IMR-90 (cell line): Measurements from ENCODE around the gene POLR3GL. TPM values are rescaled to one million over a fixed set of nuclear protein-coding genes. Genes with fewer than 3 reads are reported as not detected.

Experiments used
- ATAC-seq: fragments of 200-7000 bp; cut with Tn5 transposase; 2 replicates; pipeline ENCODE4 v1.9.1; 2020; ENCODE audit warnings: low read depth, mild to moderate bottlenecking, moderate library complexity
- BruUV-seq: library from RNA; stranded (reverse); fragments of 400-500 nt; replicated peaks from 2 replicates; lab custom pipeline; 2021; lab: Mats Ljungman, UMichigan
- CTCF ChIA-PET: fragments of 300-600 bp; formaldehyde crosslinking; extraction: SDS; loops from one replicate; lab custom pipeline; 2021; ENCODE audit warnings: antibody characterized with exemption; lab: Yijun Ruan, JAX
- POLR2A ChIA-PET: fragments of 300-600 bp; sonication (Branson Sonifier 250); formaldehyde crosslinking; loops from one replicate; lab custom pipeline; 2022; ENCODE audit warnings: antibody characterized with exemption; ENCODE audit not compliant: unreplicated experiment; lab: Charles Lee
- DNase-seq: peaks from one replicate; pipeline ENCODE4 v3.0.0; 2013
- H2AFZ ChIP-seq: replicated peaks from 2 replicates; pipeline ENCODE3; 2013; ENCODE audit warnings: low read length, mild to moderate bottlenecking; ENCODE audit not compliant: poor library complexity
- H2AK5ac ChIP-seq: 2 replicates; pipeline ENCODE4 v1.6.1; 2013; ENCODE audit warnings: low read depth, low read length, inconsistent platforms
- H2AK9ac ChIP-seq: replicated peaks from 2 replicates; pipeline ENCODE3; 2013; ENCODE audit warnings: mild to moderate bottlenecking, low read depth, low read length, moderate library complexity; ENCODE audit not compliant: poor library complexity
- H2BK120ac ChIP-seq: 2 replicates; pipeline ENCODE4 v1.6.1; 2013; ENCODE audit warnings: low read depth, low read length, inconsistent platforms
- H2BK15ac ChIP-seq: 3 replicates; pipeline ENCODE4 v1.6.1; 2013; ENCODE audit warnings: low read depth, low read length, inconsistent platforms
- H2BK20ac ChIP-seq: 2 replicates; pipeline ENCODE4 v1.6.1; 2013; ENCODE audit warnings: low read depth, mild to moderate bottlenecking, inconsistent platforms, low read length, moderate library complexity
- H2BK5ac ChIP-seq: 2 replicates; pipeline ENCODE4 v1.6.1; 2013; ENCODE audit warnings: mild to moderate bottlenecking, low read depth, low read length, inconsistent platforms; ENCODE audit not compliant: poor library complexity, severe bottlenecking
- H3K14ac ChIP-seq: replicated peaks from 2 replicates; pipeline ENCODE4 v1.6.1; 2013; ENCODE audit warnings: low read depth, low read length, inconsistent platforms
- H3K18ac ChIP-seq: 2 replicates; pipeline ENCODE4 v1.6.1; 2013; ENCODE audit warnings: low read depth, low read length, control low read depth
- H3K23ac ChIP-seq: 2 replicates; pipeline ENCODE4 v1.6.1; 2013; ENCODE audit warnings: low read depth, low read length, inconsistent platforms
- H3K27ac ChIP-seq: 2 replicates; pipeline ENCODE4 v1.5.1; 2013; ENCODE audit warnings: mild to moderate bottlenecking, control low read depth, low read length; ENCODE audit not compliant: insufficient read depth
- H3K27me3 ChIP-seq: 2 replicates; pipeline ENCODE4 v1.6.1; 2013; ENCODE audit warnings: low read length; ENCODE audit not compliant: control insufficient read depth, insufficient read depth
- H3K36me3 ChIP-seq: 2 replicates; pipeline ENCODE4 v1.6.1; 2013; ENCODE audit warnings: low read length, mixed read lengths; ENCODE audit not compliant: control insufficient read depth, insufficient read depth
- H3K4ac ChIP-seq: 2 replicates; pipeline ENCODE4 v1.6.1; 2013; ENCODE audit warnings: low read depth, low read length, inconsistent platforms
- H3K4me1 ChIP-seq: 2 replicates; pipeline ENCODE4 v1.6.1; 2013; ENCODE audit warnings: low read length, mixed read lengths; ENCODE audit not compliant: control insufficient read depth, insufficient read depth
- H3K4me2 ChIP-seq: 2 replicates; pipeline ENCODE4 v1.6.1; 2013; ENCODE audit warnings: low read depth, mild to moderate bottlenecking, control low read depth, low read length, moderate library complexity
- H3K4me3 ChIP-seq: 2 replicates; pipeline ENCODE4 v1.5.1; 2013; ENCODE audit warnings: low read depth, mild to moderate bottlenecking, control low read depth, low read length, moderate library complexity; ENCODE audit not compliant: insufficient read depth
- H3K56ac ChIP-seq: 2 replicates; pipeline ENCODE4 v1.6.1; 2013; ENCODE audit warnings: low read length, inconsistent platforms; ENCODE audit not compliant: insufficient read depth; ENCODE audit errors: extremely low read depth
- H3K79me1 ChIP-seq, 2 experiments: 2 replicates each; pipeline ENCODE4 v1.6.1; 2013; ENCODE audit warnings: low read length in 2 of 2, inconsistent platforms in 1 of 2, low read depth in 1 of 2
- H3K9ac ChIP-seq: 2 replicates; pipeline ENCODE4 v1.6.1; 2013; ENCODE audit warnings: low read depth, low read length, control low read depth
- H3K9me1 ChIP-seq: 2 replicates; pipeline ENCODE4 v1.6.1; 2013; ENCODE audit warnings: low read length, inconsistent platforms; ENCODE audit not compliant: insufficient read depth
- H3K9me3 ChIP-seq: 2 replicates; pipeline ENCODE4 v1.6.1; 2013; ENCODE audit warnings: low read length; ENCODE audit not compliant: control insufficient read depth, insufficient read depth
- H4K20me1 ChIP-seq: 2 replicates; pipeline ENCODE4 v1.6.1; 2013; ENCODE audit warnings: low read length, inconsistent platforms; ENCODE audit not compliant: insufficient read depth
- H4K5ac ChIP-seq: 2 replicates; pipeline ENCODE4 v1.6.1; 2013; ENCODE audit warnings: mild to moderate bottlenecking, low read depth, low read length, control low read depth
- H4K8ac ChIP-seq, 2 experiments: 2 replicates each; pipeline ENCODE4 v1.6.1; 2013; ENCODE audit warnings: low read depth in 2 of 2, low read length in 2 of 2, control low read depth in 1 of 2, inconsistent platforms in 1 of 2
- H4K91ac ChIP-seq: 2 replicates; pipeline ENCODE4 v1.6.1; 2013; ENCODE audit warnings: low read depth, low read length, inconsistent platforms; ENCODE audit not compliant: insufficient read depth
- BHLHE40 ChIP-seq: fragments of 150-350 bp; IDR thresholded peaks from 2 replicates; pipeline ENCODE4 v1.6.1; 2016; ENCODE audit warnings: mild to moderate bottlenecking, low read depth, low read length
- CEBPB ChIP-seq: IDR thresholded peaks from 2 replicates; pipeline ENCODE4 v1.6.1; 2012; ENCODE audit warnings: low read depth, low read length, improper control_type of control experiment
- FOS ChIP-seq: fragments of 150-350 bp; IDR thresholded peaks from 2 replicates; pipeline ENCODE4 v1.6.1; 2016; ENCODE audit warnings: low read depth, low read length
- MAFK ChIP-seq: IDR thresholded peaks from 2 replicates; pipeline ENCODE4 v1.6.1; 2012; ENCODE audit warnings: low read depth, low read length, improper control_type of control experiment
- MAZ ChIP-seq: IDR thresholded peaks from 2 replicates; pipeline ENCODE4 v1.6.1; 2012; ENCODE audit warnings: low read depth, mild to moderate bottlenecking, low read length, improper control_type of control experiment, moderate library complexity, borderline replicate concordance
- MXI1 ChIP-seq: IDR thresholded peaks from 2 replicates; pipeline ENCODE4 v1.6.1; 2012; ENCODE audit warnings: low read depth, mild to moderate bottlenecking, low read length, moderate library complexity, borderline replicate concordance
- POLR2A ChIP-seq: IDR thresholded peaks from 2 replicates; pipeline ENCODE4 v1.6.1; 2012; ENCODE audit warnings: mild to moderate bottlenecking, low read depth, low read length
- RAD21 ChIP-seq: IDR thresholded peaks from 2 replicates; pipeline ENCODE4 v1.6.1; 2012; ENCODE audit warnings: low read length, improper control_type of control experiment
- RCOR1 ChIP-seq: IDR thresholded peaks from 2 replicates; pipeline ENCODE4 v1.6.1; 2012; ENCODE audit warnings: mild to moderate bottlenecking, low read length, improper control_type of control experiment; ENCODE audit not compliant: insufficient replicate concordance
- SMC3 ChIP-seq: fragments of 150-350 bp; IDR thresholded peaks from 2 replicates; pipeline ENCODE4 v1.6.1; 2016; ENCODE audit warnings: low read depth, mild to moderate bottlenecking, antibody characterized with exemption, low read length, moderate library complexity
- dilution Hi-C: fragments of 300-500 bp; cut with HindIII; formaldehyde crosslinking; loops from one replicate; pipeline ENCODE4 v1.14.3; 2018; ENCODE audit warnings: low sequenced_read_pairs; ENCODE audit not compliant: unreplicated experiment
- in situ Hi-C: fragments of 300-500 bp; cut with MboI; formaldehyde crosslinking; loops from 3 replicates; pipeline ENCODE4 v1.14.3; 2019; ENCODE audit warnings: low sequenced_read_pairs, inconsistent platforms, mixed read lengths
- intact Hi-C: fragments of 100-400 bp; cut with micrococcal nuclease; formaldehyde crosslinking; loops from 2 replicates; pipeline ENCODE4 v1.10.0; 2022
- polyA plus RNA-seq, 3 experiments: library from polyadenylated mRNA; depleted of rRNA; stranded (reverse); fragments of >200 nt; gene quantifications; 2 replicates each; pipeline ENCODE4 v1.2.3, GENCODE V29; 2012; ENCODE audit warnings: low replicate concordance in 1 of 3
- total RNA-seq: library from RNA; depleted of rRNA; stranded (reverse); fragments of >200 nt; gene quantifications from 2 replicates; pipeline ENCODE4 v1.2.3, GENCODE V29; 2012

Gene POLR3GL
- total and polyA plus RNA-seq, 2 of the 4 experiments (the other 2 are of a cell fraction), result 7.9 to 16.3 TPM

DNA sequence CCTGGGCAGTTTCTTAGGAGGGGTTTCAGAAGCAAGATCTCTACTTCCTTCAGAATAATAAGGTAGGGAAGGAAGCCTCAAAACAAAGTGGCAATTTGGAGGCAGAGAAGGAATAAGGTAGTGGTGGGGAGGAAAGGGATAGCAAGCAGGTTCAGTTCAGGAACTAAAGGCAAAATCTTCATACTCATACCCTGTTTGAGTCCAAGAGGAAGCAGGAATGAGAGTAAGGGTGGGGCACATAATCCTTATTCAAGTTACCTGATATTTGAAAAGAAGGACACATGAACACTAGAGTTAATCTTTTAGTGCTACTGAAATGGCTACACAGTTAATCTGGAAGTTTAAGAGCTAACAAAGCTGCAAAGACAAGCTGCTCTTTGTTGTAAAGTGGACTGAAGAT, 28.8 kb upstream of the POLR3GL start:
- H4K8ac ChIP-seq, result no peak overlapping the region
- 0 out of 2 replicates have a peak, but pooled peaks cover 2% of the 10 kb centered on the region for H3K4me1 ChIP-seq
- POLR2A ChIA-PET, result no interaction called here
- in situ Hi-C loops (no loop called here), intact Hi-C loops (no loop called here), dilution Hi-C loops (no loop called here)
- H3K4me2 ChIP-seq, result no peak overlapping the region
- H2AK5ac ChIP-seq, result no peak overlapping the region
- no peak overlapping the region for H2AFZ ChIP-seq
- H3K4me3 ChIP-seq, result no peak overlapping the region
- no peaks in the 10 kb centered on the region for H3K9me1 ChIP-seq
- H4K5ac ChIP-seq, result no peak overlapping the region
- no peak overlapping the region for H2AK9ac ChIP-seq
- CTCF ChIA-PET, result interaction anchor here (1.2 to 1.4 kb wide), 2 partner anchors 28 to 72 kb away, joined by 3 read pairs; partner anchors contain the start of gene ANKRD34A
- peaks cover 0 to 8% of the 10 kb centered on the region in 2 experiments; a peak in 3 of 4 replicates for H3K79me1 ChIP-seq
- no peak overlapping the region for H2BK15ac ChIP-seq
- no peak overlapping the region for H3K27ac ChIP-seq
- no peak overlapping the region for H3K9ac ChIP-seq
- no peak overlapping the region for H2BK120ac ChIP-seq
- H3K23ac ChIP-seq, result no peak overlapping the region
- no peak for TF ChIP-seq MXI1
- no peak for TF ChIP-seq FOS
- TF ChIP-seq RCOR1, result no peak
- no peak for TF ChIP-seq SMC3
- no peak for TF ChIP-seq MAZ
- TF ChIP-seq CEBPB, result no peak
- no peak for TF ChIP-seq RAD21
- no peak for TF ChIP-seq MAFK
- TF ChIP-seq BHLHE40, result no peak
- no peak for TF ChIP-seq POLR2A
- H3K18ac ChIP-seq, result no peak overlapping the region
- H3K14ac ChIP-seq, result no peak overlapping the region
- H3K27me3 ChIP-seq, result no peaks in the 10 kb centered on the region
- H3K4ac ChIP-seq, result no peak overlapping the region
- H4K91ac ChIP-seq, result no peak overlapping the region
- H3K56ac ChIP-seq, result no peak overlapping the region
- no peaks in the 10 kb centered on the region for H3K9me3 ChIP-seq
- no peaks in the 10 kb centered on the region for H4K20me1 ChIP-seq
- H2BK5ac ChIP-seq, result no peak overlapping the region
- ATAC-seq (no peak), DNase-seq (no peak)
- BruUV-seq, result no TSS peak
- peaks cover 18% of the 10 kb centered on the region for H3K36me3 ChIP-seq
- no peak overlapping the region for H2BK20ac ChIP-seq
